Loucy (cell line): ENCODE results near the gene IL13RA1.

Source experiments
- H2AFZ ChIP-seq: fragments of 200-600 bp; sonication (generic); 2 replicates; pipeline ENCODE4 v1.6.0; 2016; ENCODE audit warnings: antibody characterized with exemption, mild to moderate bottlenecking, low read length, moderate library complexity
- H3F3A ChIP-seq: fragments of 200-600 bp; 2 replicates; pipeline ENCODE4 v1.6.0; 2016; ENCODE audit warnings: antibody characterized with exemption, low read depth, mild to moderate bottlenecking
- H3K27me3 ChIP-seq: fragments of 200-600 bp; sonication (generic); 2 replicates; pipeline ENCODE4 v1.6.1; 2014; ENCODE audit warnings: low read length, mild to moderate bottlenecking; ENCODE audit not compliant: insufficient read depth, poor library complexity, severe bottlenecking
- H3K36me3 ChIP-seq: fragments of 200-600 bp; sonication (generic); 2 replicates; pipeline ENCODE4 v1.6.1; 2016; ENCODE audit warnings: low read length; ENCODE audit not compliant: insufficient read depth
- H3K4me1 ChIP-seq: fragments of 200-600 bp; sonication (generic); 2 replicates; pipeline ENCODE4 v1.5.1; 2014; ENCODE audit warnings: low read length, mild to moderate bottlenecking; ENCODE audit not compliant: insufficient read depth, poor library complexity, severe bottlenecking
- H3K4me2 ChIP-seq: fragments of 200-600 bp; sonication (generic); 2 replicates; pipeline ENCODE4 v1.6.0; 2014; ENCODE audit warnings: antibody characterized with exemption, low read length, low read depth, mild to moderate bottlenecking; ENCODE audit not compliant: poor library complexity, severe bottlenecking
- H3K4me3 ChIP-seq: fragments of 200-600 bp; sonication (generic); 2 replicates; pipeline ENCODE4 v1.5.1; 2014; ENCODE audit warnings: low read length, mild to moderate bottlenecking, mixed read lengths; ENCODE audit not compliant: poor library complexity, severe bottlenecking
- H3K79me2 ChIP-seq: fragments of 200-600 bp; sonication (generic); 2 replicates; pipeline ENCODE4 v1.6.1; 2014; ENCODE audit warnings: low read length; ENCODE audit not compliant: insufficient read depth
- H3K9ac ChIP-seq: fragments of 200-600 bp; sonication (generic); 2 replicates; pipeline ENCODE4 v1.6.0; 2014; ENCODE audit warnings: mild to moderate bottlenecking, low read depth, low read length, moderate library complexity; ENCODE audit not compliant: poor library complexity, severe bottlenecking
- H3K9me2 ChIP-seq: fragments of 200-600 bp; sonication (generic); replicated peaks from 2 replicates; pipeline ENCODE4 v1.6.1; 2016; ENCODE audit warnings: low read depth, low read length, mixed read lengths
- H3K9me3 ChIP-seq: fragments of 200-600 bp; sonication (generic); 2 replicates; pipeline ENCODE4 v1.6.1; 2014; ENCODE audit warnings: mild to moderate bottlenecking, antibody characterized with exemption, low read length, low read depth; ENCODE audit not compliant: insufficient read depth
- H4K20me1 ChIP-seq: fragments of 200-600 bp; sonication (generic); 2 replicates; pipeline ENCODE4 v1.6.0; 2014; ENCODE audit warnings: antibody characterized with exemption, low read length, mild to moderate bottlenecking; ENCODE audit not compliant: insufficient read depth, poor library complexity, severe bottlenecking
- CTCF ChIP-seq: fragments of 200-600 bp; sonication (generic); conservative IDR thresholded peaks from 2 replicates; pipeline ENCODE4 v1.5.1; 2014; ENCODE audit warnings: mild to moderate bottlenecking, antibody characterized with exemption, low read length
- EZH2phosphoT487 ChIP-seq: fragments of 200-600 bp; IDR thresholded peaks from 2 replicates; pipeline ENCODE4 v1.6.1; 2018; ENCODE audit warnings: antibody characterized with exemption, mild to moderate bottlenecking, moderate library complexity, borderline replicate concordance

Gene IL13RA1

GRCh38 chrX:118694638-118695037 is 32.8 kb upstream of the IL13RA1 start:
- TF ChIP-seq CTCF (no peak), EZH2phosphoT487 (no peak)
- no peaks in the 10 kb centered on the region for H3K9me3 ChIP-seq
- no peak overlapping the region for H3K4me2 ChIP-seq
- no peaks in the 10 kb centered on the region for H3K4me1 ChIP-seq
- no peaks in the 10 kb centered on the region for H3K36me3 ChIP-seq
- H2AFZ ChIP-seq = no peak overlapping the region
- H3K27me3 ChIP-seq = no peaks in the 10 kb centered on the region
- H3F3A ChIP-seq = no peaks in the 10 kb centered on the region
- no peak overlapping the region for H3K9ac ChIP-seq
- H3K9me2 ChIP-seq = no peaks in the 10 kb centered on the region
- no peaks in the 10 kb centered on the region for H4K20me1 ChIP-seq
- no peaks in the 10 kb centered on the region for H3K79me2 ChIP-seq
- H3K4me3 ChIP-seq = no peak overlapping the region

- TF ChIP-seq CTCF (no peak), EZH2phosphoT487 (no peak)
These were observed 28.8 kb upstream of the IL13RA1 start for GRCh38 chrX:118698516-118699170.

GRCh38 chrX:118702741-118703140 is 24.7 kb upstream of the IL13RA1 start:
- no peaks in the 10 kb centered on the region for H3K9me2 ChIP-seq
- H3K27me3 ChIP-seq = no peaks in the 10 kb centered on the region
- TF ChIP-seq CTCF (no peak), EZH2phosphoT487 (no peak)
- no peaks in the 10 kb centered on the region for H3F3A ChIP-seq
- no peaks in the 10 kb centered on the region for H4K20me1 ChIP-seq
- H3K4me3 ChIP-seq = no peak overlapping the region
- no peaks in the 10 kb centered on the region for H3K9me3 ChIP-seq
- no peaks in the 10 kb centered on the region for H3K79me2 ChIP-seq
- no peaks in the 10 kb centered on the region for H3K36me3 ChIP-seq
- no peak overlapping the region for H3K9ac ChIP-seq
- no peak overlapping the region for H2AFZ ChIP-seq
- no peak overlapping the region for H3K4me2 ChIP-seq
- H3K4me1 ChIP-seq = no peaks in the 10 kb centered on the region

More at GRCh38 chrX:118698516-118699170, 28.8 kb upstream of the IL13RA1 start:
- no peaks in the 10 kb centered on the region for H4K20me1 ChIP-seq
- H3K27me3 ChIP-seq = no peaks in the 10 kb centered on the region
- H3K4me1 ChIP-seq = no peaks in the 10 kb centered on the region
- no peak overlapping the region for H3K4me2 ChIP-seq
- H3K9ac ChIP-seq = no peak overlapping the region
- H3K9me3 ChIP-seq = no peaks in the 10 kb centered on the region
- no peak overlapping the region for H2AFZ ChIP-seq
- H3K79me2 ChIP-seq = no peaks in the 10 kb centered on the region
- no peaks in the 10 kb centered on the region for H3K36me3 ChIP-seq
- H3F3A ChIP-seq = no peaks in the 10 kb centered on the region
- H3K4me3 ChIP-seq = no peak overlapping the region
- no peaks in the 10 kb centered on the region for H3K9me2 ChIP-seq
